ENCODE measurements around the gene MYO5A. TPM values are rescaled to one million over a fixed set of nuclear protein-coding genes. Genes with fewer than 3 reads are reported as not detected.
A peak's percentile ranks its signal among the peaks of the same experiment; 100 is the strongest.

Gene MYO5A
- total and polyA plus RNA-seq, 2 donors (not counting 1 experiment from before 2014, with no cell fraction given) = 12.2 to 44.4 TPM

DNA sequence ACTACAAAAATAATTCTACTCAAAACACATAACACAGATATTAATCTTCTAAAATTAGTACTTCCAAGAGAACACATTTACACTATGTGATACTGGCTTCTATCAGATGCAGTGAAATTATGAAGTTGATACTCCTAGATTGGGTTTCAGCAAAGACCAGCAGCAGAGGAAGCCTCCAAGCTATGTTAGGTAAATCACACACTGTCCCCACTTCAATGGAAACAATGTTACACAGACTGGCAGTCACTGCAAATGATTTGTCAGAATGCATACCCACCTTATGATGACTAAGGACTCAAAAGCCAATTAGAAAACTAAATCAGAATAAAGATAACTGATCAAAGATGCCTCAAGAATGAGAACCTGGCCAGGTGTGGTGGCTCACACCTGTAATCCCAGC, 143.0 kb downstream of the MYO5A start:
- Histone ChIP-seq H3K36me3 (replicated peaks in 1 of 2; ENCODE audit: control extremely low read depth in 1 of 2, control insufficient read depth in 1 of 2, extremely low read depth in 1 of 2, insufficient read depth in 2 of 2, low read length in 1 of 2) (peaks cover 3 to 36% of the 10 kb centered on the region in 2 experiments), H3K27me3 (replicated peaks in 1 of 4; ENCODE audit: control extremely low read depth in 1 of 4, control insufficient read depth in 3 of 4, insufficient read depth in 4 of 4, low read length in 3 of 4) (no peaks in the 10 kb centered on the region), H4K20me1 (ENCODE audit: control insufficient read depth, insufficient read depth, low read length, poor library complexity, severe bottlenecking) (no peaks in the 10 kb centered on the region), H3K4me2 (replicated peaks; ENCODE audit: low read depth, low read length, poor library complexity, severe bottlenecking) (no peak overlapping the region), H2AFZ (ENCODE audit: insufficient read depth, low read depth, low read length, poor library complexity, severe bottlenecking) (no peak overlapping the region), H3K9ac (ENCODE audit: low read length) (no peak overlapping the region), H3K79me2 (ENCODE audit: control insufficient read depth, insufficient read depth, low read length) (no peaks in the 10 kb centered on the region), H3K4me3 (ENCODE audit: control extremely low read depth in 1 of 5, extremely low read depth in 1 of 5, insufficient read depth in 1 of 5, low read depth in 2 of 5, low read length in 4 of 5) (no peak overlapping the region), H3K27ac (ENCODE audit: low read length in 2 of 2) (no peak overlapping the region), H3K4me1 (ENCODE audit: control insufficient read depth in 2 of 2, insufficient read depth in 2 of 2, low read length in 2 of 2) (no peaks in the 10 kb centered on the region), H3K9me3 (ENCODE audit: control extremely low read depth in 1 of 3, control insufficient read depth in 2 of 3, insufficient read depth in 1 of 3, low read length in 2 of 3) (no peaks in the 10 kb centered on the region)
- Mint-ChIP-seq H3K4me3 (no peak overlapping the region), H3K27me3 (no peaks in the 10 kb centered on the region), H3K9me3 (ENCODE audit: insufficient read depth) (no peaks in the 10 kb centered on the region), H3K4me1 (peaks cover 11% of the 10 kb centered on the region), H3K27ac (no peak overlapping the region)
- intact Hi-C loops (cut with micrococcal nuclease) = no loop called here
- ChIA-PET CTCF (no interaction called here), POLR2A (no interaction called here)
- TF ChIP-seq, protein P1, sequence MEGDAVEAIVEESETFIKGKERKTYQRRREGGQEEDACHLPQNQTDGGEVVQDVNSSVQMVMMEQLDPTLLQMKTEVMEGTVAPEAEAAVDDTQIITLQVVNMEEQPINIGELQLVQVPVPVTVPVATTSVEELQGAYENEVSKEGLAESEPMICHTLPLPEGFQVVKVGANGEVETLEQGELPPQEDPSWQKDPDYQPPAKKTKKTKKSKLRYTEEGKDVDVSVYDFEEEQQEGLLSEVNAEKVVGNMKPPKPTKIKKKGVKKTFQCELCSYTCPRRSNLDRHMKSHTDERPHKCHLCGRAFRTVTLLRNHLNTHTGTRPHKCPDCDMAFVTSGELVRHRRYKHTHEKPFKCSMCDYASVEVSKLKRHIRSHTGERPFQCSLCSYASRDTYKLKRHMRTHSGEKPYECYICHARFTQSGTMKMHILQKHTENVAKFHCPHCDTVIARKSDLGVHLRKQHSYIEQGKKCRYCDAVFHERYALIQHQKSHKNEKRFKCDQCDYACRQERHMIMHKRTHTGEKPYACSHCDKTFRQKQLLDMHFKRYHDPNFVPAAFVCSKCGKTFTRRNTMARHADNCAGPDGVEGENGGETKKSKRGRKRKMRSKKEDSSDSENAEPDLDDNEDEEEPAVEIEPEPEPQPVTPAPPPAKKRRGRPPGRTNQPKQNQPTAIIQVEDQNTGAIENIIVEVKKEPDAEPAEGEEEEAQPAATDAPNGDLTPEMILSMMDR (IDR thresholded peaks at IDR 0.05) = no peak
- no peak for TF ChIP-seq EZH2 (IDR thresholded peaks at IDR 0.05; ENCODE audit: borderline replicate concordance, insufficient read depth, low read depth, low read length, poor library complexity, severe bottlenecking)
- ATAC-seq (ENCODE audit: low read depth) = no peak
- no peak for DNase-seq

- intact Hi-C loops (cut with micrococcal nuclease) = no loop called here
- 68% methylated on average over 2 of the region's 2 CpGs for WGBS (ENCODE audit: insufficient coverage)
- H3K4me3 ChIP-seq (ENCODE audit: control extremely low read depth in 1 of 5, extremely low read depth in 1 of 5, insufficient read depth in 1 of 5, low read depth in 2 of 5, low read length in 4 of 5) = no peak overlapping the region
- Mint-ChIP-seq H3K9me3 (ENCODE audit: insufficient read depth) (no peaks in the 10 kb centered on the region), H3K27me3 (no peaks in the 10 kb centered on the region), H3K4me1 (peaks cover 22% of the 10 kb centered on the region), H3K27ac (peak overlapping the region; percentile 54), H3K4me3 (no peak overlapping the region)
- no peaks in the 10 kb centered on the region for H4K20me1 ChIP-seq (ENCODE audit: control insufficient read depth, insufficient read depth, low read length, poor library complexity, severe bottlenecking)
- H2AFZ ChIP-seq (ENCODE audit: insufficient read depth, low read depth, low read length, poor library complexity, severe bottlenecking) = no peak overlapping the region
- peaks cover 3 to 38% of the 10 kb centered on the region in 2 experiments for H3K36me3 ChIP-seq (replicated peaks in 1 of 2; ENCODE audit: control extremely low read depth in 1 of 2, control insufficient read depth in 1 of 2, extremely low read depth in 1 of 2, insufficient read depth in 2 of 2, low read length in 1 of 2)
- H3K4me1 ChIP-seq (ENCODE audit: control insufficient read depth in 2 of 2, insufficient read depth in 2 of 2, low read length in 2 of 2) = peaks cover 0 to 3% of the 10 kb centered on the region in 2 donors
- ChIA-PET POLR2A (no interaction called here), CTCF (interaction anchor here (0.6 kb wide), 1 partner anchor 129 kb away, joined by 3 read pairs; no protein-coding TSS in a partner anchor)
- H3K27ac ChIP-seq (ENCODE audit: low read length in 2 of 2) = no peak overlapping the region
- ATAC-seq (ENCODE audit: low read depth) = no peak
- H3K27me3 ChIP-seq (replicated peaks in 1 of 4; ENCODE audit: control extremely low read depth in 1 of 4, control insufficient read depth in 3 of 4, insufficient read depth in 4 of 4, low read length in 3 of 4) = no peaks in the 10 kb centered on the region
- TF ChIP-seq, protein P1 (IDR thresholded peaks at IDR 0.05) = no peak
- TF ChIP-seq EZH2 (IDR thresholded peaks at IDR 0.05; ENCODE audit: borderline replicate concordance, insufficient read depth, low read depth, low read length, poor library complexity, severe bottlenecking) = no peak
- H3K9me3 ChIP-seq (ENCODE audit: control extremely low read depth in 1 of 3, control insufficient read depth in 2 of 3, insufficient read depth in 1 of 3, low read length in 2 of 3) = no peaks in the 10 kb centered on the region
- no peak for DNase-seq
- H3K9ac ChIP-seq (ENCODE audit: low read length) = no peak overlapping the region
- H3K79me2 ChIP-seq (ENCODE audit: control insufficient read depth, insufficient read depth, low read length) = no peaks in the 10 kb centered on the region
- H3K4me2 ChIP-seq (replicated peaks; ENCODE audit: low read depth, low read length, poor library complexity, severe bottlenecking) = no peak overlapping the region
These were observed 145.5 kb downstream of the MYO5A start for GRCh38 chr15:52383100-52383588.

Data from B cell (primary cell).